Vagina (tissue), 2 donors: Measurements from ENCODE around the gene RGS14.

Experiments
- POLR2A ChIP-seq, 2 donors: fragments of 450-650 bp; IDR thresholded peaks; one replicate each; pipeline ENCODE4 v1.6.1; 2017; ENCODE audit warnings: antibody characterized with exemption in 2 of 2, mild to moderate bottlenecking in 2 of 2, moderate library complexity in 2 of 2
- POLR2AphosphoS5 ChIP-seq, 2 donors: sonication (generic); formaldehyde crosslinking; IDR thresholded peaks; one replicate each; pipeline ENCODE4 v1.9.0; 2017; ENCODE audit warnings: antibody characterized with exemption in 2 of 2, mild to moderate bottlenecking in 2 of 2, low read depth in 1 of 2; ENCODE audit not compliant: insufficient read depth in 1 of 2
- TF ChIP-seq, protein P1 (sequence below), 3 experiments: fragments of 450-650 bp in 2 of 3; fragments of 200-600 bp in 1 of 3; sonication (generic) in 1 of 3; IDR thresholded peaks; one replicate each; pipeline ENCODE4 v1.5.1; 2017 to 2019; ENCODE audit warnings: antibody characterized with exemption in 3 of 3, mild to moderate bottlenecking in 2 of 3, moderate library complexity in 2 of 3

DNA sequence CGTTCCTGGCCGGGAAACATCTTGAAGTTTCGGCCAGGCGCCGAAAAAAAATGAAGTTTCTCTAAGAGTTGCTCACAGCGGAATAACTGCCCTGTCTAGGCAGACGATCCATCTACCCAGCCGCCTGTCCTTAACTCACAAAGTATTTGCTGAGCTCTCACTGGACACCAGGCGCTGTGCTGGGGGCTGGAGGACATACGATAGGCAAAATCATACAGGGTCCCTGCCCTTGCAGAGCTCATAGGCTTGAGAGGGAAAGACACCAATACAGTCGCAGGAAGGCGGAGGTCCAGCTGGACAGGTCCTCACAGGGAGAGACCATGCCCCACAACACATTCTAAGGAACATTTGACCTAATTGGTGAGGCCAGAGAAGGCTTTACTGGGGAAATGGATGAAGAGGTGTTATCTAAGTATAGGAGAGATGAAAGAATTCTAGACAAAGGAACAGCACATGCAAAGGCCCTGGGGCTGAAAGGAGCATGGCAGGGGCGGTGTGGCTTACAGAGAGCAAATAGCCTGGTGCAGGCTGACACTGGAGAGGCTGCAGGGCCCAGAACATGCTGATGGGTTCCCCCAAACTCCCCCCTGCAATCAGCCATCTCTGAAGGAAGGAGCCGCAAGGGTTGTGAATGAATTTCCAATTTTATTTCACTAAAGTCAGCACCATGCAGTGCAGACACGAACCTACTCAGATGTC, 44.0 kb upstream of the RGS14 start:
- TF ChIP-seq, protein P1, sequence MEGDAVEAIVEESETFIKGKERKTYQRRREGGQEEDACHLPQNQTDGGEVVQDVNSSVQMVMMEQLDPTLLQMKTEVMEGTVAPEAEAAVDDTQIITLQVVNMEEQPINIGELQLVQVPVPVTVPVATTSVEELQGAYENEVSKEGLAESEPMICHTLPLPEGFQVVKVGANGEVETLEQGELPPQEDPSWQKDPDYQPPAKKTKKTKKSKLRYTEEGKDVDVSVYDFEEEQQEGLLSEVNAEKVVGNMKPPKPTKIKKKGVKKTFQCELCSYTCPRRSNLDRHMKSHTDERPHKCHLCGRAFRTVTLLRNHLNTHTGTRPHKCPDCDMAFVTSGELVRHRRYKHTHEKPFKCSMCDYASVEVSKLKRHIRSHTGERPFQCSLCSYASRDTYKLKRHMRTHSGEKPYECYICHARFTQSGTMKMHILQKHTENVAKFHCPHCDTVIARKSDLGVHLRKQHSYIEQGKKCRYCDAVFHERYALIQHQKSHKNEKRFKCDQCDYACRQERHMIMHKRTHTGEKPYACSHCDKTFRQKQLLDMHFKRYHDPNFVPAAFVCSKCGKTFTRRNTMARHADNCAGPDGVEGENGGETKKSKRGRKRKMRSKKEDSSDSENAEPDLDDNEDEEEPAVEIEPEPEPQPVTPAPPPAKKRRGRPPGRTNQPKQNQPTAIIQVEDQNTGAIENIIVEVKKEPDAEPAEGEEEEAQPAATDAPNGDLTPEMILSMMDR (IDR thresholded peaks at IDR 0.05): no peak
- no peak for TF ChIP-seq POLR2A (IDR thresholded peaks at IDR 0.05)
- no peak for TF ChIP-seq POLR2AphosphoS5 (IDR thresholded peaks at IDR 0.05; ENCODE audit: insufficient read depth in 1 of 2, low read depth in 1 of 2)
